ENCODE results near the gene LPCAT2.
"Not testable (repeated sequence)": the region's sequence is repeated elsewhere in the genome, so short reads cannot be mapped to it uniquely, and the experiment has no call there.

Gene LPCAT2

GRCh38 chr16:55615670-55616069, 106.8 kb downstream of the LPCAT2 start:
- DNase-seq: not testable (repeated sequence)

- DNase-seq: no peak
Observed at GRCh38 chr16:55621771-55622170, 112.9 kb downstream of the LPCAT2 start.

GRCh38 chr16:55622272-55622671, 113.4 kb downstream of the LPCAT2 start:
- DNase-seq: no peak

- DNase-seq: no peak
Observed at GRCh38 chr16:55622930-55623561, 114.2 kb downstream of the LPCAT2 start.

- DNase-seq: no peak
Observed at GRCh38 chr16:55623640-55624039, 114.8 kb downstream of the LPCAT2 start.

GRCh38 chr16:55624696-55625095, 115.8 kb downstream of the LPCAT2 start:
- no peak for DNase-seq

GRCh38 chr16:55625843-55626242, 117.0 kb downstream of the LPCAT2 start:
- no peak for DNase-seq

GRCh38 chr16:55628306-55628968, 119.6 kb downstream of the LPCAT2 start:
- DNase-seq: no peak

- no peak for DNase-seq
Observed at GRCh38 chr16:55630774-55631173, 121.9 kb downstream of the LPCAT2 start.

GRCh38 chr16:55632259-55632658, 123.4 kb downstream of the LPCAT2 start:
- no peak for DNase-seq

- DNase-seq: no peak
Observed at GRCh38 chr16:55634193-55634592, 125.3 kb downstream of the LPCAT2 start.
